ENCODE data around the gene PRAMEF12.
"Not testable (repeated sequence)": the region's sequence is repeated elsewhere in the genome, so short reads cannot be mapped to it uniquely, and the experiment has no call there.

The PRAMEF12 gene

DNA sequence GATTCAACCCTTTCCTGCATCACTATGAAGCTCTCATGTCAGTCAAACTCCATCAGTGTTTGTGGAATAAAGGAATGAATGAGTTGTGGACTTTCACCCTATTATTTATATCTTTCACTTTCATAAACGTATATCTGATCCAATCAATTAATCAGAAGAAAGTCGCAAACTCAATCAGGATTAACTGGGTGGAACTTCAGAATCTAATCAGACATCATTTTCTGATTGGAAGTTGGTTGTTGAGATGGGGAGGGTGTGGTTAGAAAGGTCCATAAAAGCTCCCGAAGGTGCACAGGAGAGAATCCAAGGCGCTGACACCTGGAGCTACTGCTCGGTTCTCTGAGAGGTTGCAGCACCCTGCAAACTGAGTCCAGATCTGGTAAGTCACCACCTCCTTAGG, at the start of gene PRAMEF12:
PRAMEF12 (plus strand) TSS at position 301 of the 400 bp plus-strand sequence. CDS start 1,130 bp downstream, outside the sequence.
- DNase-seq (ENCODE audit: low read depth in 2 of 2) = no peak

DNA sequence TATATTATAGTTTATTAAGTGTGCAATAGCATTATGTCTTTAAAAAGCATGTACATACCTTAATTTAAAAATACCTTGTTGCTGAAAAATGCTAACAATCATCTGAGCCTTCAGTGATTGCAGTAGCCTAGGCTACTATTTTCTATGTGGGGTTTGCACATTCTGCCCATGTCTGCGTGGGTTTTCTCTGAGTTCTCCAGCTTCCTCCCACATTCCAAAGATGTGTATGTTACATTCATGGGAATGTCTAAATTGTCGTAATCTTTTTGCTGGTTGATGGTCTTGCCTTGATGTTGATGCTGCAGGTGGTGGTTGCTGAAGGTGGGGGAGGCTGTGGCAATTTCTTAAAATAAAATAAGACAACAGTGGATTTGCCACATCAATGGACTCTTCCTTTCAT, 45.1 kb upstream of the PRAMEF12 start:
- DNase-seq (ENCODE audit: low read depth in 2 of 2) = no peak

DNA sequence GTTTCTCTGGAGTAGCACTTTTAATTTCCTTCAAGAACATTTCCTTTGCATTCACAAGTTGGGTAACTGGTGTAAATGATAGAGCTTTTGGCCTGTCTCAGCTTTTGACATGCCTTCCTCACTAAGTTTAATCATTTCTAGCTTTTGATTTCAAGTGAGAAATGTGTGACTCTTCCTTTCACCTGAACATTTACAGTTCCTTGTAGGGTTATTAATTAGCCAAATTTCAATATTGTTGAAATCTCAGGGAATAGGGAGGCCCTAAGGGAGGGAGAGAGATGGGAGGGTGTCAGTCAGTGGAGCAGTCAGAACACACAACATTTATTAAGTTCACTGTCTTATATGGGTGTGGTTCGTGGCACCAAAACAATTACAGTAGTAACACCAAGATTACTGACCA, 43.4 kb upstream of the PRAMEF12 start:
- no peak for DNase-seq (ENCODE audit: low read depth in 2 of 2)

DNA sequence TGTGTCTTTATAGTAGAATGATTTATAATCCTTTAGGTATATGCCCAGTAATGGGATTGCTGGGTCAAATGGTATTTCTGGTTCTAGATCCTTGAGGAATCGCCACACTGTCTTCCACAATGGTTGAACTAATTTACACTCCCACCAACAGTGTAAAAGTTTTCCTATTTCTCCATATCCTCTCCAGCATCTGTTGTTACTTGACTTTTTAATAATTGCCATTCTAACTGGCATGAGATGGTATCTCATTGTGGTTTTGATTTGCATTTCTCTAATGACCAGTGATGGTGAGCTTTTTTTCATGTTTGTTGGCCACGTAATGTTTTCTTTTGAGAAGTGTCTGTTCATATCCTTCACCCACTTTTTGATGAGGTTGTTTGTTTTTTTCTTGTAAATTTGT, 42.5 kb upstream of the PRAMEF12 start:
- DNase-seq (ENCODE audit: low read depth in 2 of 2) = not testable (repeated sequence)

DNA sequence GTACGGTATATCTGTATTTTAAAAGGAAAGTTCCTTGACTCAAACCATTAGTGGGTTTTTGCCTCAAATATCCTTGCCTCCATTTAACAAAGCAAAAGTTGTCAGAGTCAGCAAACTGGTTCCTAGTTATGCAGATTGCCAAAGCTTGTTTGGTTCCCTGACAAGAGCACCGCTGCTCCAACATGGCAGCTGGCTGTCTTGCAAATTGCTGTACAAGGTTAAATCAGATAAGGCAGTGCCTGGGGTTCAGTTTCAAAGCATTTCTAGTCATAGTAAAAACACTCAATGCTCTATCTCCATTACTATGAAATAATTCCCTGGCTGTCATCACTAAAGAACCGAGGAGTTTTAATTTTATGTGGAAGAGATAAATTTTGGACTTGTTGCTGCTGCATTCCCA, 38.9 kb upstream of the PRAMEF12 start:
- DNase-seq (ENCODE audit: low read depth in 2 of 2) = no peak

DNA sequence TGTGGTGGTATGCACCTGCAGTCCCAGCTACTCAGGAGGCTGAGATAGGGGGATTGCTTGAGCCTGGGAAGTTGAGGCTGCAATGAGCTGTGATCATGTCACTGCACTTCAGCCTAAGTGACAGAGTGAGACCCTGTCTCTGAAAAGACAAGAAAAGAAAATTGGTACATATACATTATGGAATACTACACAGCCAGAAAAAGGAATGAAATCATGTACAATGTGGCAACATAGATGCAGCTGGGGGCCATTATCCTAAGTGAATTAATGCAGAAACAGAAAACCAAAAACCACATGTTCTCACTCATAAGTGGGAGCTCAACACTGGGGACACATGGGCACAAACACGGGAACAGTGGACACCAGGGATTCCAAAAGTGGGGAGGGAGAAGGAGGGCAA, 34.6 kb upstream of the PRAMEF12 start:
- DNase-seq (ENCODE audit: low read depth in 2 of 2) = no peak

DNA sequence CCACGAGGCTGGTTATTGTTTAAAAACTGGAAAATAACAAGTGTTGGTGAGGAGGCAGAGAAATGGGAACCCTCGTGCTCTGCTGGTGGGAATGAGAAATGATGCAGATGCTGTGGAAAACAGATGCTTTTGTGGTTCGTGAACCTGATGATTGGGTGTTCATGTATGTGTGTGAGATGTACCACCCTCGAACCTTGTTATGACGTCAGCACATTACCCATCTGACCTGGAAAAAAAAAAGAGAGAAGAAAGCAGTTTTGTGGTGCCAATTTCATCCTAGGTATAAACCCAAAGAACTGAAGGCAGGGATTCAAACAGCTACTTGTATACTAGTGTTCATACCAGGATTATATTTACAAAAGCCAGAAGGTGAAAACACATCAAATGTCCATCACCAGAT, 33.9 kb upstream of the PRAMEF12 start:
- DNase-seq (ENCODE audit: low read depth in 2 of 2) = no peak

DNA sequence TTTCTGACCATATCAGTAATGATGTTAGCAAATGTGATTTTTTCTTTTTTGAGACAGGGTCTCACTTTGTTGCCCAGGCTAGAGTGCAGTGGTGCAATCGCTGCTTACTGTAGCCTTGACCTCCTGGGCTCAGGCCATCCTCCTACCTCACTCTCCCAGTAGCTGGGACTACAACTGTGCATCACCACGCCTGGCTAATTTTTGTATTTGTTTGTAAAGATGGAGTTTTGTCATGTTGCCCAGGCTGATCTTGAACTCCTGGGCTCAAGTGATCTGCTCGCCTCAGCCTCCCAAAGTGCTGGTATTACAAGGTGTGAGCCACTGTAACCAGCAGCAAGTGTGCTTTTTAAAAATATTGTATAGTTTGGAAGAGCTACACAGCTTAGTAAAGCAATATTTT, 31.6 kb upstream of the PRAMEF12 start:
- no peak for DNase-seq (ENCODE audit: low read depth in 2 of 2)

DNA sequence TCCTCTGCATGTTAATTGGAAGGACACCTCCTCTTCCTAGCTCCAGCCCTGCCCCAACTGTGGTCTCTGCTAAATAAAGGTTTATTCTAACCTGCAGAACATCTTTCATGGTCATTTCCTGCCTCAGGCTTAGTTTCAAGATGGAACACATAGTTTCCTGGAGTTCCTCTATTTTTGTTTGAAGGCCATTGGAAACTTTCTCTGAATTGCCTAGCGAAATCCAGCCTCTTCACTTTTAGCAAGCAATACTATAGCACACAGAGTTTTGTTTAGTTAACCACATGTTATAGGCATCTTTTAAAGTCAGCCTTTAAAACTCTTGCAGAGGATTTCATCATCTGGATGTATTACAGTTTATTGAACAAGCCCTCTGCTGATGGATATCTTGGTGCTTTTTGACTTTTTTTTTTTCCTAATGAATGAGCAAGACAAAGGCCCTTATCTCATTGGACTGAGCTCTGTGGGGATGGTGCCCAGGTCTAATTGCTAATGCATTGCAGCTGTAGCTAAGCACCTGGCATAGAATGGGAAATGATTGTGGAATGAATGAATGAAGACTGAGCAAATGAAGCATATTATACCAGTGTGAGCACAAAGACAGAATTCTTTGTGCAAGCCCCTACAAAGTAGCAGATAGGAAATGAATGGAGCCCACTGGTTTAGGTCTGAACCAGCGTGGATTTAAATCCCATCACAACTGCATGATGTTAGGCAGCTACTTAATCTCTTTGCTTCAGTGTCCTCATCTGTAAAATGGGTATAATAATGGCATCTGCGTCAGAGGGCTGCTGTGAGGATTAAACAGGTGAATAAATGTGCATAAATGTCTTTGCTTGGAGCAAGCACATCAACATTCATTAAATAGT, 28.2 kb upstream of the PRAMEF12 start:
- DNase-seq (ENCODE audit: low read depth in 2 of 2) = peak; percentile 23 to 45

DNA sequence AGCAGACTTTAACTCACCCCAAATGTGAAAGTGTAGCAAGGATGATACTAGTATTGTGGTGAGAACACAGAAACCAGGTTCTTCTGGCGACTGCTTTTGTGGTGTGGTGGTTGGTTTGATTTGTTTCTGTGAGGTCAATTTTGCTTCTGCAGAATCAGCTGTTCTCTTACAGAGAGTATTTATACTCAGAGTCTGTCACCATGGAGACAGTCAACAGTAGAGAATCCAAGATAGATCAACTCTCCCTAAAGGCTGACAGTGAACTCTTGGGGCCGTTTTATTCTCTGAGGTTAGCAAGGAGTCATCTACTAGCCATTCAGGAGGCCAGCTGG, 27.6 kb upstream of the PRAMEF12 start, which contains the start of gene CFAP107:
CFAP107 (plus strand) TSS at position 209 of the 332 bp plus-strand sequence. CDS start 231 bp downstream, outside the sequence.
- no peak for DNase-seq (ENCODE audit: low read depth in 2 of 2)

DNA sequence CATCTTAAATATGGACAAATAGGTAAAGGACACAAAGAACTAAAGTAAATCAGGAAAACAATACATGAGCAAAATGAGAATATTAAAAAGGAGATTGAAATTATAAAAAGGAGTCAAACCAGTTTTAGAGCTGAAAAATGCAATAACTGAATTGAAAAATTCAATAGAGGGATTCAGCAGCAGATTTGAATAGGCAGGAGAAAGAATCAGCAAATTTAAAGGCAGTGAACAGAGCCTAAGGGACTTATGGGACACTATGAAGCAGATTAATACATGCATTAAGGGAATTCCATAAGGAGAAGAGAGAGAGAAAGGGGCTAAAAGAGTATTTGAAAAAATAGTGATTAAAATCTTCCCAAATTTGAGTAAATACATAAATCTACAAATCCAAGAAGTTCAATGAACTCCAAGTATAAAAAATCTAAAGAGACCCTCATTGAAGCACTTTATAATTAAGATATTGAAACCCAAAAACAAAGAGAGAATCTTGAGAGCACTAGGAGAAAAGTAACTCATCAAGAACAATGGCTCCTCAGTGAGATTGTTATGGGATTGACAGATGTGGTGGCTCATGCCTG, 24.7 kb upstream of the PRAMEF12 start:
- DNase-seq (ENCODE audit: low read depth in 2 of 2) = no peak

DNA sequence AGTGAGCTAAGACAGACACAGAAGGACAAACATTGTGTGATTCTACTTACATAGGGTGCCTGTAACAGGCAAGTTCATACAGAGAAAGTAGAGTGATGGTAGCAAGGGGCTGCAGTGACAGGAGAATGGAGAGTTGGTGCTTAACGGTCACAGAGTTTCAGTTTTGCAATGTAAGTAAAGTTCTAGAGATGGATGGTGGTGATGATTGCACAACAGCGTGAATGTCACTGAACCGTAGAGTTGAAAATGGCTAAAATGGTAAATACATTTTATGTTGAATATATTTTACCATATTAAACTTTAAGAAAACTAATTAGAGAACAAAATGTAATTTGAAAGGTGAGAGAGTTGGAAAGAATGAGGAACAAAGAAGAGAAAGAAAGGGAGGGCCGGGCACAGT, 18.8 kb upstream of the PRAMEF12 start:
- no peak for DNase-seq (ENCODE audit: low read depth in 2 of 2)

DNA sequence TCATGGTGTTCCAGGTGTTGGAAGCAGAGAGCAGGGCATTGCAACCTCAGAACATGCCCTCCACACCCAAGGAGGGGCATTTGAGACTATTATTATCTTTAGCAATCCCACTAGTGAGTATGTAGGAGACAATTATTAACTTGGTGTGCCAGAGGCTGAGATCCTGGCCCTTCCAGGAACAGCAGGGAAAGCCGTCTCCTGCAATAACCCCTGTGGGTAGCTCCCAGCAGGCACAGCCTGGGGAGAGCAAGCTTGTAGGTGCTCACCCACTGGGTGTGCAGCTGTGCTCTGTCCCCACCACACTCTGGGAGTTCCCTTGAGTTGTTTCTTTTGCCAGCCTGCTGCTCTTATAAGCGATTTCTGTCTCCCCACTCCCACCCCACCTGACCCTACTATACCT, 17.3 kb upstream of the PRAMEF12 start:
- DNase-seq (ENCODE audit: low read depth in 2 of 2) = no peak

DNA sequence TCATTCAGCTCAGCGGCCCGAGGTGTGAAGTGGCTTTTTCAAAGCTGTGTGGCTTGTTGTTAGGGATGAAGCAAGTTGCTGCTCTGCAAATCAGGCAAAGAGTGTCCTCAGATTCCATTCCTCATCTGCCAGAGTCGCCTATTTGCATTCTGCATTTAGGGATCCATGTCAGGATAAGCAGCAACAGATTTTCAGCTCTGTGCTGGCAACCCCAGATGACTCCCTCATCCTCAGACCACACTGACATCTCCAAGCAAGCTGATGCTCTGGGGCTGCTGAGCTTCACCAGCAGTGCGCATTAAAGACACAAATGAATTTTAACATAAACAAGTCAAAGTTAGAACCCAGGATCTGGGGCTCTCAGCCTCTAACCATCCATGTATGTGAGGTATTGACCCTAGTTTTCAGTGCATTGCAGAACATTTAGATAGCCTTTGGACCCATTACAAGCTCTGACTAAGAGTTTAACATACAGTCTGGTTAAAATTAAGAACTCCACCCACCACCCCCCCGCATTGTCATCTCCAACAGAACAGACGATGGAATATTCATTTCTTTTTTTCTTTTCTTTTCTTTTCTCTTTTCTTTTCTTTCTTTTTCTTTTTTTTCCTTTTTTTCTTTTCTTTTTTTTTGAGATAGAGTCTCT, 16.6 kb upstream of the PRAMEF12 start:
- no peak for DNase-seq (ENCODE audit: low read depth in 2 of 2)

DNA sequence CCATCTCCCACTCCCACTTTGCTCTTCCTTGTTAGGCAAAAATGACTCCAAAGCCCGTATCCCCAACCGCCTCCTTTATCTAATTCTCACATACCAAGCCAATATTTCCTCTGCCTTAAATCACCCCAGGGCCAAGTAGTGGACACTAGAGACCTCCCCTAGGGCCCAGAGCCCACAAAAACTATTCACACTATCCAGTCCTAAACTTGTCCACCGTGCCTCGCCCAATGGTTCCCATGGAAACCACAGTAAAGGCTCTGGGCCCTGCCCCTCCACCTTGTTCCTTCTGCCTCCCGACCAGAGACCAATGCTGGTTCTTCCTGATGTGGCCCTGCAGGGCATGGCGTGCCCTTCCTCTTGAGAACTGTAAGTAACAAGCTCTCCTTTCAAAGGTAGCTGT, 15.7 kb upstream of the PRAMEF12 start:
- DNase-seq (ENCODE audit: low read depth in 2 of 2) = no peak

DNA sequence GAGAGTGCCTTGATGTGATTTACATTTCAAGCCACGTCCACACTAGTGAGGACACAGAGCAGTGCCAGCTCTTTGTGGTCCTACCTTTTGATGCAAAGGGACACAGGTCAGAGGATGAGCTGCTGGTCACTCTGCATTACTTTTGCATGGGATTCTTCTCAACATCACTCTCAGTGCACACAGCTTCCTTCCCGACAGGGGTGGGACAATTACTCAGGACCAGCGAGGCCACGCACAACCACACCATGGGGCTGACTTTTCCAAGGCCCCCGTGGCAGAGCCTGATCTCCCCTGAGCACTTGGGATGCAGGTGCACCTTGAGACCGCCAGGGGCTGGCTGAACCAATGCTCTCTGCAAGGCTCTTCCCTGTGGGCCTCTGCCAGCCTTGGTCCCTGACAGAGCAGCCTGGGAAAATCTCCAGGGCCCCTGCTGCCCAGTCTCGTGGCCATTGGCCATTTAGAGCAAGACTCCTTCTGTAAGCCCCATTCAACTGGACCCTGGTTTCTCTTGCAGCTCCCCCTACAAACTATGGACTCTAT, 13.2 kb upstream of the PRAMEF12 start:
- no peak for DNase-seq (ENCODE audit: low read depth in 2 of 2)

DNA sequence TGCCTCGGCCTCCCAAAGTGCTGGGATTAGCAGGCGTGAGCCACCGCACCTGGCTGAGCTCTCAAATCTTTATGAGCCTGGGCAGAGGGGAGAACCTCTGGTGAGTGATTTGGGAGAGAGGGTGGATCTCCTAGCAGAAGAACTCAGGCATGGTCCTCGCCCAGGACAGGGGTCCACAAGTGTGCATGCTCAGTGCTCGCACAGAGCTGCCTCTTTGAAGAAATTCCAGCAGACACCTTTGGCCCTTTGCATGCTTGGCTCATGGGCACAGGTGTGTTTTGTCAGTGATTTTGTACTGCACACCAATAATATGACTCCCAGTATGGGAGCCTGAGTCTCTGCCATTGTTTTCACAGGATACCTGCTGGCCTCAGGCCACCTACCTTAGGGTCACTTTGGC, 11.8 kb upstream of the PRAMEF12 start:
- no peak for DNase-seq (ENCODE audit: low read depth in 2 of 2)

DNA sequence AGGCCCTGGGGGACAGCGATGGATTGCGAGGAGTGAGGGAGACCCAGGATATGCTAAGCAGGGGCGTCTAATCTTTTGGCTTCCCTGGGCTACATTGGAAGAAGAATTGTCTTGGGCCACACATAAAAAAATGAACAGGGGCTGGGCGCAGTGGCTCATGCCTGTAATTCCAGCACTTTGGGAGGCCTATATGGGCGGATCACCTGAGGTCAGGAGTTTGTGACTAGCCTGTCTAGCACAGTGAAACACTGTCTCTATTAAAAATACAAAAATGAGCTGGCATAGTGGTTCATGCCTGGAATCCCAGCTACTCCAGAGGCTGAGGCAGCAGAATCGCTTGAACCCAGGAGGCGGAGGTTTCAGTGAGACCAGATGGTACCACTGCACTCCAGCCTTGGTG, 10.8 kb upstream of the PRAMEF12 start:
- no peak for DNase-seq (ENCODE audit: low read depth in 2 of 2)

DNA sequence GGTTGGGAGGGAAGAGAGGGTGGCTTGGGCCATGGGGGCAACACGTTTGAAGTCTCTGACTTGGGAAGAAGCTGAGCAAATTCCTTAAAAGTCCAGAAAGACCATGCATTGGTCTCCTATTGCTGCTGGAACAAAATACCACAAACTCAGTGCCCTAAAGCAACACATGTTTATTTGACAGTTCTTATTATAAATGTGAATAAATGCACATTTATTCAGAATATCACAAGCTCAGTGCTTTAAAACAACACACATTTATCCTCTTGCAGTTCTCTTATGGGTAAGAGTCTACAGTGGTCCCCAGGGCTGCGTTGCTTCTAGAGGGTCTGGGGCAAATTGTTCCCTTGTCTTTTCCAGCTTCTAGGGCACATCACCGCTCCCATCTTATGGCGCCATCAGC, 10.1 kb upstream of the PRAMEF12 start:
- DNase-seq (ENCODE audit: low read depth in 2 of 2) = no peak

DNA sequence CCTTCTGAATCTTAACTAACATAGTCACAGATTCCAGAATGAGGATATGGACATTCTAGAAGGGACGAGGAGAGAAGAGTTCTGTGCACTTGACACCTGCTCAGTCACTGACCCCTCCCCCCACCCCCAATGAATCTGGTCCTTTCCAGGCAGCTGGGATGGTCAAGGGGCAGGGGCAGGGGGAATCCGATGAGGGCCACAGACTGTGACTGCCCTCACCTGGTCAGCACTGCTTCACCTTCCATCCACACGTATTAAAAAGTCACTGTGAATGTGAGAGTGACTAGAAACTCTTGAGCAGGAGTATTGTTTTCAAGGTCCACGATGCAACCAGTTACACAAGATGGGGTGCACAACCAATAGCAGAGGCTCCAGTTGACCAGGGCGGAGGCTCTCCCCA, 9.5 kb upstream of the PRAMEF12 start:
- no peak for DNase-seq (ENCODE audit: low read depth in 2 of 2)

DNA sequence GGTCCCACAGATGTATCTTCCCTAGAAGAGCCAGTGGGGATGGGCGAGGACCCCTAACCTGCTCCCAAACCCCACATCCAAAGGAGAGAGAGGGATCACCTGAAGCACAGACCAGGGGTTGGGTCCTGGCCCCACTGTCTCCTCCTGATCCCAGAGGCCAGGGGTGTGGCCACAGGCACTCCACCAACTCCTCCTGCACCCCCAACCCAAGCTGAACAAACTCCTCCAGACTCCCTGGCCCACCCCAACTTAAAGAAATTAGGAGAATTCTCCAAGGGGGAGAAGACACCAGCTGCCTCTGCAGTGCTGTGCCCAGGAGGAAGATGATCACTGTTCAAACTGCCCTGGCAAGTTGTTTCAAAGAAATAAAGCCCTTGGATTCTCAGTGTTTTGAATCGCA, 4.5 kb upstream of the PRAMEF12 start:
- no peak for DNase-seq (ENCODE audit: low read depth in 2 of 2)

DNA sequence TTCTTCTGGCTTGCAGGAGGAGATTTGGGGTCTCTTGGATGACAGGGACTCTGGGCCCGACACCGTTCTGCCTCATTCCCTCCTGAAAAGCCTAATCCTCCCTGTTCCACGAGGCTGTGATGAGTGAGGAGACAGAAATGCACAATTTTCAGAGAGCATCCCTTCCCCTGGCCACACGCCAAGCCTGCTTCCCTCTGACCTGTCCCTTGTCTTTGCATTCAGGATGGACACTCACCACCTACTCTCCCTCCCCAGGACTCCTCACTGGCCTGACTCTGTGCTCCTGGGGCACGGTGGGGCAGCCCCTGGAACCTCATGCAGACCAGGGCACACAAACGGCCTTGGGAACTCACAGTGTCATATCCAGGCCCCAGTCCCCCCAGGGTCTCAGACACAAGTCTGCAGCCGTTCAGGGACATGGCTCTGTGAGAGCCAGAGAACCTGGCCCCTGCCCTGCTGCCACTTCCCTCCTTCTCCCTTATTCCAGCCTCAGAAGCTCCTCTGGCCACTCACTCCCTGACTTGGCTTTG, 3.5 kb upstream of the PRAMEF12 start:
- no peak for DNase-seq (ENCODE audit: low read depth in 2 of 2)

Data from fibroblast of skin of left biceps (primary cell).